Left ventricle myocardium superior (tissue), 1 donor: ENCODE measurements around the gene NKAP. TPM values are rescaled to one million over a fixed set of nuclear protein-coding genes. Genes with fewer than 3 reads are reported as not detected.

ENCODE experiments used
- ATAC-seq: fragments of 200-7000 bp; cut with Tn5 transposase; one replicate; pipeline ENCODE4 v1.9.1; 2020; ENCODE audit warnings: mild to moderate bottlenecking, moderate library complexity
- DNase-seq: peaks from one replicate; pipeline ENCODE4 v3.0.0-alpha.2; 2020
- intact Hi-C: fragments of 100-400 bp; cut with micrococcal nuclease; formaldehyde crosslinking; loops from one replicate; pipeline ENCODE4 v1.11.0; 2022
- total RNA-seq: library from RNA; stranded (reverse); fragmentation: NEBNext Ultra II Directional; extraction: Animal tissue kit (Norgen Biotek cat#: 25700); gene quantifications from one replicate; pipeline ENCODE4 v1.2.1, GENCODE V29; 2021
- donor health status: DM: no; HTN: yes; CAD: no; lungs with severe emphysema.

The NKAP gene
- total RNA-seq, 1 donor from 2014 or later: 3.6 TPM

DNA sequence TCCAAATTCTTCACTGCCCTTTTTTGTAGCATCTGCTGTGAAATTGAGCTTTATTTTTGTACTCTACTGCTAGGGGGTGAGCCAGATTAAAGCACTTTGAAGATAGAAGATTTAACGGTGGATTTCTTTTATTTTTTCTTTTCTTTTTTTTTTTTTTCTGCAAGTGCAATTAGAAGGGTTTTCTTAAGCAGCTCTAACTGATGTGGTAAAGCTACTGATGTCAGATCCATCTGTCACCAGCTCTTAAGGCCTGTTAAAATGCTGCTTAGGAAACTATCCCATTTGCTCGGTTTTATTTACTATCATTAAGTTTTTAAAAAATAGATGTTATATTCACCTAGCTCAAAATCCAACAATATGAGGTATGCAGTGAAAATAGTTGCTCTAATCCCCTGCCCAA is 64.8 kb downstream of the NKAP start:
- DNase-seq (no peak), ATAC-seq (no peak)
- intact Hi-C loops: no loop called here

DNA sequence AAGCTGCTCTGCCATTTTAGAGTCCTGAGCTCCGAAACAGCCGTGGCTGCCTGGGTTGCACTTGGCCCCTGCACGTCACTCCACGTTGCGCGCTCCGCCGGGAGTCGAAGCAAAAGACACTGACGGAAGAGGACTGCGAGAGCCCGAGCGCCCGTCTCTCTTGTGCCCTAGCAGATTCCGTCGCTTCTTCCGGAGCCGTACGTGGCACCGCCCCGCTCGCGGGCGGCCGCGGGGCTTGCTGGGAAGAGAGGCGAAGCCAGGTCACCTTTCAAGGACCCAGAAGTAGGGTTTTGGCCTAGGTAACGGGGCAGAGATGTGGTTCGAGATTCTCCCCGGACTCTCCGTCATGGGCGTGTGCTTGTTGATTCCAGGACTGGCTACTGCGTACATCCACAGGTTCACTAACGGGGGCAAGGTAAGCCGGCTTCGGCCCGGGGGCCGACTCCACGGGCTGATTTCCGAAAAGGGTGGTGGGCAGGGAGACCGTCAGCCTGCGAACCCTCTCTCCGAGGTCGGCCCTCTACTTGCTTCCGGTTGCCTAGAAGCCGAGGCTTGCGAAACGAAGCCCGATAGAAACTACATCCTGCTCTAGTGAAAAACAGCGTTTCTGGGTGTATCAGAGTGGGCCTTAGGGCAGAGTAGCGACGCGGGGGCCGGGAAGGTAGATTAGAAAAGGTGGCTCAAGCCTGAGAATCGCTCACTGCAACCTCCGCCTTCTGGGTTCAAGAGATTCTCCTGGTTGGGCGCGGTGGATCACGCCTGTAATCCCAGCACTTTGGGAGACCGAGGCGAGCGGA is 71.8 kb downstream of the NKAP start, which contains the start of the genes NDUFA1 and RNF113A:
TSS of gene NDUFA1 (plus strand) at position 234 of the 797 bp plus-strand sequence. CDS start at position 314, 80 bp downstream.
TSS of gene RNF113A (minus strand) at position 135 of the 797 bp plus-strand sequence. CDS start at position 15, 120 bp downstream.
- ATAC-seq (peak; percentile 99), DNase-seq (peak; percentile 91)
- intact Hi-C loops: no loop called here

DNA sequence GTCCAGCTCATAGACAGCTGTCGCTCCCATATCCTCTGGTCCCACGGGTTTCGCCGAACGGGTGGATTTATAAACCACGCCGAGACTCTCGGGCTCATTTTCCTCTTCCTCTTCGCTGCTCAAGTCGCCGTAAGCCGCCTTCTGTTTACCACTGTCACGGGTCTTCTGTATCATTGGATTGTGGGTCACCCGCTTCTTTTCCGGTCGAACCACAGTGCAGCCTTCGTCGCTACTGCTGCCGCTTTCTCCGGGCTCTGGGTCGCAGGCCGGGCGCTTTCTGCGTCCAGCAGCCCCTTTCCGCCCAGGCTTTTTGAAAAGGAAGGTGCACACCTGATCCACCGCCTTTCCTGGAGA is 72.3 kb downstream of the NKAP start:
- DNase-seq (no peak), ATAC-seq (peak; percentile 52)
- intact Hi-C loops: no loop called here

Other genes starting within 250 kb of the NKAP start
- gene SOWAHD, start 185.2 kb downstream of the NKAP start, total RNA-seq: 0.32 TPM
- 1,069 TPM for gene RPL39, start 152.1 kb downstream of the NKAP start, total RNA-seq
- gene UPF3B, start 90.8 kb downstream of the NKAP start, total RNA-seq: 3.7 TPM
- 10.2 TPM for gene RNF113A, start 72.0 kb downstream of the NKAP start, total RNA-seq
- gene NDUFA1, start 71.9 kb downstream of the NKAP start, total RNA-seq: 631 TPM
- not detected for gene AKAP14, start 47.9 kb downstream of the NKAP start, total RNA-seq
- not detected for gene RHOXF2B, start 133.9 kb upstream of the NKAP start, total RNA-seq
- not detected for gene RHOXF1, start 172.2 kb upstream of the NKAP start, total RNA-seq
- not detected for gene RHOXF2, start 214.9 kb upstream of the NKAP start, total RNA-seq